HepG2 (cell line): ENCODE results near the gene MDH2. TPM values are rescaled to one million over a fixed set of nuclear protein-coding genes. Genes with fewer than 3 reads are reported as not detected.
A peak's percentile ranks its signal among the peaks of the same experiment; 100 is the strongest.

Experiments used
- CENPT ChIP-seq: sonication (generic); formaldehyde crosslinking; IDR thresholded peaks from 2 replicates; pipeline ENCODE4 v1.8.0; 2022; ENCODE audit warnings: low read depth, mild to moderate bottlenecking, moderate library complexity, missing genetic modification reagents
- FOXA1 ChIP-seq, 2 experiments: fragments of 450-650 bp in 1 of 2; sonication (generic) in 1 of 2; formaldehyde crosslinking in 1 of 2; IDR thresholded peaks; 2 replicates each; pipeline versions ENCODE4 v1.4.0 to v1.6.1; 2016 to 2020; ENCODE audit warnings: missing genetic modification reagents in 1 of 2
- HNRNPLL ChIP-seq: fragments of 200-400 bp; formaldehyde crosslinking; IDR thresholded peaks from 2 replicates; pipeline ENCODE4 v1.6.1; 2017; ENCODE audit warnings: mild to moderate bottlenecking, low read depth, low read length; ENCODE audit not compliant: poor library complexity, severe bottlenecking
- JUN ChIP-seq: sonication (generic); formaldehyde crosslinking; IDR thresholded peaks from 2 replicates; pipeline ENCODE4 v1.4.0; 2020; ENCODE audit warnings: mild to moderate bottlenecking, missing genetic modification reagents
- MATR3 ChIP-seq: sonication (generic); formaldehyde crosslinking; IDR thresholded peaks from 2 replicates; pipeline ENCODE4 v1.4.0; 2020; ENCODE audit warnings: missing genetic modification reagents
- NFATC3 ChIP-seq: sonication (generic); formaldehyde crosslinking; IDR thresholded peaks from 2 replicates; pipeline ENCODE4 v1.5.1; 2020; ENCODE audit warnings: mild to moderate bottlenecking, missing genetic modification reagents
- RELA ChIP-seq: sonication (generic); formaldehyde crosslinking; IDR thresholded peaks from 2 replicates; pipeline ENCODE4 v1.4.0; 2020; ENCODE audit warnings: missing genetic modification reagents
- RFXANK ChIP-seq: IDR thresholded peaks from 2 replicates; pipeline ENCODE4 v1.6.1; 2016
- SPEN ChIP-seq: sonication (generic); formaldehyde crosslinking; IDR thresholded peaks from 2 replicates; pipeline ENCODE4 v1.5.1; 2020; ENCODE audit warnings: low read depth, mild to moderate bottlenecking, missing genetic modification reagents
- ZBTB43 ChIP-seq: sonication (generic); formaldehyde crosslinking; conservative IDR thresholded peaks from 2 replicates; pipeline ENCODE4 v1.4.0; 2020; ENCODE audit warnings: missing genetic modification reagents
- ZFP82 ChIP-seq: sonication (generic); formaldehyde crosslinking; IDR thresholded peaks from 2 replicates; pipeline ENCODE4 v1.5.1; 2020; ENCODE audit warnings: mild to moderate bottlenecking, missing genetic modification reagents, borderline replicate concordance
- ZMYM3 ChIP-seq: sonication (generic); formaldehyde crosslinking; IDR thresholded peaks from 2 replicates; pipeline ENCODE4 v1.5.1; 2020; ENCODE audit warnings: mild to moderate bottlenecking, missing genetic modification reagents
- ZNF124 ChIP-seq: sonication (generic); formaldehyde crosslinking; IDR thresholded peaks from 2 replicates; pipeline ENCODE4 v1.4.0; 2020; ENCODE audit warnings: missing genetic modification reagents
- ZNF230 ChIP-seq: sonication (generic); formaldehyde crosslinking; IDR thresholded peaks from 2 replicates; pipeline ENCODE4 v1.4.0; 2020; ENCODE audit warnings: mild to moderate bottlenecking, missing genetic modification reagents
- ZNF296 ChIP-seq: sonication (generic); formaldehyde crosslinking; conservative IDR thresholded peaks from 2 replicates; pipeline ENCODE4 v1.5.0; 2020; ENCODE audit warnings: mild to moderate bottlenecking, missing genetic modification reagents
- ZNF318 ChIP-seq: sonication (generic); formaldehyde crosslinking; IDR thresholded peaks from 2 replicates; pipeline ENCODE4 v1.4.0; 2020; ENCODE audit warnings: mild to moderate bottlenecking, missing genetic modification reagents
- ZNF841 ChIP-seq: sonication (generic); formaldehyde crosslinking; IDR thresholded peaks from 2 replicates; pipeline ENCODE4 v1.8.1; 2023; ENCODE audit warnings: missing genetic modification reagents, borderline replicate concordance
- polyA plus RNA-seq, 8 experiments: library from polyadenylated mRNA; depleted of rRNA in 3 of 8; stranded (reverse) in 7 of 8; unstranded in 1 of 8; fragments of >200 nt; fragmentation: Illumina TruSeq in 4 of 8; extraction: Trizol in 4 of 8; gene quantifications; 2 replicates each; pipeline versions ENCODE4 v1.2.1 to v1.2.3, GENCODE V29; 2011 to 2016; ENCODE audit warnings: low read depth in 4 of 8, missing spikeins in 1 of 8, mixed read lengths in 1 of 8; ENCODE audit not compliant: insufficient read depth in 1 of 8
- total RNA-seq, 5 experiments: library from RNA; depleted of rRNA; stranded (reverse); fragments of >200 nt; fragmentation: Illumina TruSeq; extraction: Trizol; gene quantifications; 2 replicates each; pipeline ENCODE4 v1.2.3, GENCODE V29; 2016; ENCODE audit warnings: low read depth in 1 of 5
- TF ChIP-seq, protein P1 (sequence below): sonication (generic); formaldehyde crosslinking; IDR thresholded peaks from 2 replicates; pipeline ENCODE4 v1.8.0; 2022; ENCODE audit warnings: missing genetic modification reagents, mild to moderate bottlenecking, moderate library complexity, borderline replicate concordance

Gene MDH2
- total and polyA plus RNA-seq, 2 of the 13 experiments (the other 11 are each of a cell fraction or from before 2014, with no cell fraction given): 81.4 to 90.3 TPM

GRCh38 chr7:76047811-76048667 is at the start of gene MDH2, which contains the start of gene STYXL1 (continued):
- TF ChIP-seq MATR3 (CRISPR knock-in tag) (no peak), ZNF124 (CRISPR knock-in tag) (peak; percentile 86), ZNF841 (CRISPR knock-in tag) (no peak), RELA (peak; percentile 87), ZBTB43 (CRISPR knock-in tag) (peak; percentile 68; the same call in 1 of the 2 replicates), FOXA1 (IDR thresholded peaks at IDR 0.05) (no peak), FOXA1 (CRISPR knock-in tag; IDR thresholded peaks at IDR 0.05) (peak; percentile 32; the same call in 1 of the 2 replicates), ZNF296 (CRISPR knock-in tag) (no peak), CENPT (CRISPR knock-in tag) (no peak), ZNF318 (CRISPR knock-in tag) (no peak; the same call in 1 of the 2 replicates), SPEN (CRISPR knock-in tag) (peak; percentile 98), NFATC3 (CRISPR knock-in tag) (peak; percentile 59; the same call in 1 of the 2 replicates), RFXANK (CRISPR knock-in tag) (0 out of 2 replicates have a peak, but pooled peaks have one; percentile 49), HNRNPLL (peak; percentile 86), ZNF230 (no peak), JUN (0 out of 2 replicates have a peak, but pooled peaks have one; percentile 57), ZMYM3 (no peak), ZFP82 (no peak)
- TF ChIP-seq, protein P1, sequence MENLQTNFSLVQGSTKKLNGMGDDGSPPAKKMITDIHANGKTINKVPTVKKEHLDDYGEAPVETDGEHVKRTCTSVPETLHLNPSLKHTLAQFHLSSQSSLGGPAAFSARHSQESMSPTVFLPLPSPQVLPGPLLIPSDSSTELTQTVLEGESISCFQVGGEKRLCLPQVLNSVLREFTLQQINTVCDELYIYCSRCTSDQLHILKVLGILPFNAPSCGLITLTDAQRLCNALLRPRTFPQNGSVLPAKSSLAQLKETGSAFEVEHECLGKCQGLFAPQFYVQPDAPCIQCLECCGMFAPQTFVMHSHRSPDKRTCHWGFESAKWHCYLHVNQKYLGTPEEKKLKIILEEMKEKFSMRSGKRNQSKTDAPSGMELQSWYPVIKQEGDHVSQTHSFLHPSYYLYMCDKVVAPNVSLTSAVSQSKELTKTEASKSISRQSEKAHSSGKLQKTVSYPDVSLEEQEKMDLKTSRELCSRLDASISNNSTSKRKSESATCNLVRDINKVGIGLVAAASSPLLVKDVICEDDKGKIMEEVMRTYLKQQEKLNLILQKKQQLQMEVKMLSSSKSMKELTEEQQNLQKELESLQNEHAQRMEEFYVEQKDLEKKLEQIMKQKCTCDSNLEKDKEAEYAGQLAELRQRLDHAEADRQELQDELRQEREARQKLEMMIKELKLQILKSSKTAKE (CRISPR knock-in tag): no peak
